SU-DHL-6 (cell line): ENCODE measurements around the gene WFDC1.

ENCODE experiments used
- H2AFZ ChIP-seq: fragments of 200-600 bp; sonication (generic); 2 replicates; pipeline ENCODE4 v1.6.1; 2014; ENCODE audit warnings: low read depth, mild to moderate bottlenecking, moderate library complexity, mixed read lengths, antibody characterized with exemption, low read length; ENCODE audit not compliant: severe bottlenecking
- H3F3A ChIP-seq: fragments of 200-600 bp; shearing (Covaris generic); 2 replicates; pipeline ENCODE4 v1.6.0; 2016; ENCODE audit warnings: antibody characterized with exemption, mild to moderate bottlenecking; ENCODE audit not compliant: insufficient read depth
- H3K27ac ChIP-seq: fragments of 200-600 bp; sonication (generic); 2 replicates; pipeline ENCODE4 v1.5.1; 2016; ENCODE audit warnings: low read depth, mild to moderate bottlenecking, low read length, moderate library complexity, mixed read lengths
- H3K27me3 ChIP-seq: fragments of 200-600 bp; sonication (generic), shearing (Covaris generic); 2 replicates; pipeline ENCODE4 v1.6.0; 2014; ENCODE audit warnings: mild to moderate bottlenecking, low read length
- H3K36me3 ChIP-seq: fragments of 200-600 bp; sonication (generic); 2 replicates; pipeline ENCODE4 v1.6.1; 2014; ENCODE audit warnings: mild to moderate bottlenecking, low read length, mixed read lengths
- H3K4me2 ChIP-seq: fragments of 300-600, 200-600 bp; shearing (Covaris generic), sonication (generic); 2 replicates; pipeline ENCODE4 v1.6.0; 2014; ENCODE audit warnings: low read length, low read depth, mild to moderate bottlenecking; ENCODE audit not compliant: poor library complexity, severe bottlenecking
- H3K4me3 ChIP-seq: fragments of 200-600 bp; sonication (generic); 2 replicates; pipeline ENCODE4 v1.5.1; 2014; ENCODE audit warnings: antibody characterized with exemption, low read length, mild to moderate bottlenecking, mixed read lengths; ENCODE audit not compliant: insufficient read depth, poor library complexity, severe bottlenecking
- H3K79me2 ChIP-seq: fragments of 200-600 bp; sonication (generic); 2 replicates; pipeline ENCODE4 v1.6.1; 2014; ENCODE audit warnings: mild to moderate bottlenecking, low read length, moderate library complexity; ENCODE audit not compliant: insufficient read depth
- H3K9ac ChIP-seq: fragments of 200-600 bp; sonication (generic); 2 replicates; pipeline ENCODE4 v1.7.0; 2014; ENCODE audit warnings: mild to moderate bottlenecking, low read length
- H3K9me2 ChIP-seq: fragments of 200-600 bp; sonication (generic); replicated peaks from 2 replicates; pipeline ENCODE4 v1.6.1; 2014; ENCODE audit warnings: low read length; ENCODE audit not compliant: insufficient read depth
- H3K9me3 ChIP-seq: fragments of 200-600 bp; sonication (generic); 2 replicates; pipeline ENCODE4 v1.6.1; 2014; ENCODE audit warnings: low read length, mixed read lengths; ENCODE audit not compliant: insufficient read depth
- H4K20me1 ChIP-seq: fragments of 200-600 bp; sonication (generic); 2 replicates; pipeline ENCODE4 v1.6.1; 2014; ENCODE audit warnings: low read depth, mild to moderate bottlenecking, antibody characterized with exemption, low read length, moderate library complexity, mixed read lengths
- EZH2phosphoT487 ChIP-seq: fragments of 200-600 bp; sonication (generic), shearing (Covaris generic); conservative IDR thresholded peaks from 2 replicates; pipeline ENCODE4 v1.6.1; 2018; ENCODE audit warnings: mild to moderate bottlenecking, antibody characterized with exemption, low read length, moderate library complexity, mixed read lengths
- TF ChIP-seq, protein P1 (sequence below): fragments of 200-600 bp; sonication (generic); IDR thresholded peaks from one replicate; pipeline ENCODE4 v1.5.1; 2017; ENCODE audit warnings: antibody characterized with exemption, mild to moderate bottlenecking, low read length, moderate library complexity; ENCODE audit not compliant: insufficient read depth, poor library complexity, severe bottlenecking

Gene WFDC1

GRCh38 chr16:84306564-84306963 lies 11.9 kb downstream of the WFDC1 start:
- Histone ChIP-seq H3K9ac (no peak overlapping the region), H3K4me3 (no peak overlapping the region), H3K4me2 (no peak overlapping the region), H3K27ac (no peak overlapping the region), H3F3A (no peaks in the 10 kb centered on the region), H4K20me1 (no peaks in the 10 kb centered on the region), H2AFZ (no peak overlapping the region), H3K79me2 (no peaks in the 10 kb centered on the region), H3K9me3 (no peaks in the 10 kb centered on the region), H3K36me3 (no peaks in the 10 kb centered on the region), H3K9me2 (no peaks in the 10 kb centered on the region), H3K27me3 (no peaks in the 10 kb centered on the region)
- TF ChIP-seq, protein P1, sequence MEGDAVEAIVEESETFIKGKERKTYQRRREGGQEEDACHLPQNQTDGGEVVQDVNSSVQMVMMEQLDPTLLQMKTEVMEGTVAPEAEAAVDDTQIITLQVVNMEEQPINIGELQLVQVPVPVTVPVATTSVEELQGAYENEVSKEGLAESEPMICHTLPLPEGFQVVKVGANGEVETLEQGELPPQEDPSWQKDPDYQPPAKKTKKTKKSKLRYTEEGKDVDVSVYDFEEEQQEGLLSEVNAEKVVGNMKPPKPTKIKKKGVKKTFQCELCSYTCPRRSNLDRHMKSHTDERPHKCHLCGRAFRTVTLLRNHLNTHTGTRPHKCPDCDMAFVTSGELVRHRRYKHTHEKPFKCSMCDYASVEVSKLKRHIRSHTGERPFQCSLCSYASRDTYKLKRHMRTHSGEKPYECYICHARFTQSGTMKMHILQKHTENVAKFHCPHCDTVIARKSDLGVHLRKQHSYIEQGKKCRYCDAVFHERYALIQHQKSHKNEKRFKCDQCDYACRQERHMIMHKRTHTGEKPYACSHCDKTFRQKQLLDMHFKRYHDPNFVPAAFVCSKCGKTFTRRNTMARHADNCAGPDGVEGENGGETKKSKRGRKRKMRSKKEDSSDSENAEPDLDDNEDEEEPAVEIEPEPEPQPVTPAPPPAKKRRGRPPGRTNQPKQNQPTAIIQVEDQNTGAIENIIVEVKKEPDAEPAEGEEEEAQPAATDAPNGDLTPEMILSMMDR, result no peak
- TF ChIP-seq EZH2phosphoT487, result no peak

DNA sequence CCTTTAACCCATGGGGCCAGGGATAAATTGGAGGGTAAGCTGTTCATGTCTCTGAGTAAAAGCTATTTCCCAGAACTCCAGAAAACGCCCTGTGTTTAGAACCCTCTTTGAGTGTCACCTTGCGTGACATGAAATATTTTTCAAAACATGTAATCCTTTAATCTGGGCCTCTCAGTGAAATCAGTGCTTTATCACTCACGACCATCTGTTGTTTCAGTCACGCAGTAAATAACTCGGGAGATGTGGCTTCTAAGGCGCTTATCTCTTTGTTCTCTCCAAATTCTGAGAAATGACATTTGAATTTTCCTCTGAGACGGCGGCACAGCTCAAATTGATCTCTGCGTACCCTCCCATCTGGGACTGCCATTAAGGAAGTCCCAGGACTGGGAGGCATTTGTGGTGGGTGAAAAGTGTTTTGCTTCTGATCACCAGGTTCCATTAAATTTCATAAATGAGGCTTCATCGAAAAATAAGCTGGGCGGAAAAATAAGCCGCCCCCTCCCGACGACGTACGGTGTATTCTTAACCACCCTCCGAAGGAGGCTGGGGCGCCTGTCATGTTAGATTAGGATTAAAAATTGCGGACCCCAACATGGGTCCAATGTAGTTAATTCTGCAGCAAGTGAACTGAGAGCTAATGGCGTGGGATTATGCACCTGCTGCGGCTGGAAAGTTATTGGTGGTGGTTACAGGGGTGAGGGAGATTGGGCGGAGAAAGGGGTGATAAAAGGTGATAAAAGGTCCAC lies 12.7 kb downstream of the WFDC1 start:
- no peak overlapping the region for H3K9ac ChIP-seq
- no peak overlapping the region for H3K4me2 ChIP-seq
- no peaks in the 10 kb centered on the region for H3K27me3 ChIP-seq
- no peaks in the 10 kb centered on the region for H3K9me3 ChIP-seq
- TF ChIP-seq EZH2phosphoT487, result no peak
- TF ChIP-seq, protein P1, result no peak
- H3K4me3 ChIP-seq, result no peak overlapping the region
- H4K20me1 ChIP-seq, result no peaks in the 10 kb centered on the region
- H3K27ac ChIP-seq, result no peak overlapping the region
- H3F3A ChIP-seq, result no peaks in the 10 kb centered on the region
- no peaks in the 10 kb centered on the region for H3K79me2 ChIP-seq
- no peaks in the 10 kb centered on the region for H3K9me2 ChIP-seq
- no peaks in the 10 kb centered on the region for H3K36me3 ChIP-seq
- no peak overlapping the region for H2AFZ ChIP-seq

GRCh38 chr16:84308120-84308519 lies 13.4 kb downstream of the WFDC1 start:
- no peaks in the 10 kb centered on the region for H3K9me2 ChIP-seq
- no peaks in the 10 kb centered on the region for H3F3A ChIP-seq
- no peak overlapping the region for H2AFZ ChIP-seq
- no peak overlapping the region for H3K4me3 ChIP-seq
- TF ChIP-seq EZH2phosphoT487, result no peak
- TF ChIP-seq, protein P1, result peak; percentile 31
- no peak overlapping the region for H3K4me2 ChIP-seq
- H4K20me1 ChIP-seq, result no peaks in the 10 kb centered on the region
- no peaks in the 10 kb centered on the region for H3K27me3 ChIP-seq
- H3K27ac ChIP-seq, result no peak overlapping the region
- no peak overlapping the region for H3K9ac ChIP-seq
- H3K36me3 ChIP-seq, result no peaks in the 10 kb centered on the region
- no peaks in the 10 kb centered on the region for H3K79me2 ChIP-seq
- H3K9me3 ChIP-seq, result no peaks in the 10 kb centered on the region
